Memory B cell (primary cell): ENCODE results near the gene CASP9.
"Not testable (repeated sequence)": the region's sequence is repeated elsewhere in the genome, so short reads cannot be mapped to it uniquely, and the experiment has no call there.

Experiments
- ATAC-seq: fragments of 150-1000 bp; cut with Tn5 transposase; 2 replicates; pipeline ENCODE4 v1.10.0; 2021; ENCODE audit warnings: low read depth, mild to moderate bottlenecking, moderate library complexity
- DNase-seq, 2 donors: peaks; one replicate each; pipeline ENCODE4 v3.0.0; 2022; ENCODE audit warnings: low spot score in 2 of 2
- H3K27ac Mint-ChIP-seq: one replicate; pipeline ENCODE4 v1.8.0; 2022; ENCODE audit warnings: mild to moderate bottlenecking, moderate library complexity, mixed read lengths
- H3K27me3 Mint-ChIP-seq: one replicate; pipeline ENCODE4 v1.8.0; 2022; ENCODE audit warnings: mixed read lengths
- H3K36me3 Mint-ChIP-seq: one replicate; pipeline ENCODE4 v1.8.0; 2022; ENCODE audit warnings: mild to moderate bottlenecking, mixed read lengths
- H3K4me1 Mint-ChIP-seq: one replicate; pipeline ENCODE4 v1.8.0; 2022; ENCODE audit warnings: mixed read lengths
- H3K4me3 Mint-ChIP-seq: one replicate; pipeline ENCODE4 v1.8.0; 2022; ENCODE audit warnings: mild to moderate bottlenecking, moderate library complexity, mixed read lengths
- H3K9me3 Mint-ChIP-seq: one replicate; pipeline ENCODE4 v1.8.0; 2022; ENCODE audit warnings: mixed read lengths

Gene CASP9

GRCh38 chr1:15476927-15477326 lies 47.1 kb downstream of the CASP9 start:
- H3K27me3 Mint-ChIP-seq: peaks cover 3% of the 10 kb centered on the region
- ATAC-seq: no peak
- no peak overlapping the region for H3K4me3 Mint-ChIP-seq
- no peaks in the 10 kb centered on the region for H3K4me1 Mint-ChIP-seq
- H3K9me3 Mint-ChIP-seq: peaks cover 2% of the 10 kb centered on the region
- H3K27ac Mint-ChIP-seq: no peak overlapping the region
- no peak for DNase-seq
- H3K36me3 Mint-ChIP-seq: peaks cover 6% of the 10 kb centered on the region

- peaks cover 6% of the 10 kb centered on the region for H3K36me3 Mint-ChIP-seq
- H3K4me1 Mint-ChIP-seq: no peaks in the 10 kb centered on the region
- H3K27me3 Mint-ChIP-seq: peaks cover 3% of the 10 kb centered on the region
- no peak within 1 kb of the TSS for H3K27ac Mint-ChIP-seq
- ATAC-seq (no peak), DNase-seq (no peak)
- H3K4me3 Mint-ChIP-seq: no peak within 1 kb of the TSS
- peaks cover 2% of the 10 kb centered on the region for H3K9me3 Mint-ChIP-seq
Observed at GRCh38 chr1:15475752-15476314, 48.2 kb downstream of the CASP9 start, which contains the start of gene CELA2B. TSS of gene CELA2B (plus strand) at chr1:15476104. CDS start at chr1:15476126, 22 bp downstream.

GRCh38 chr1:15472587-15472986 lies 51.4 kb downstream of the CASP9 start:
- Mint-ChIP-seq H3K9me3 (no peaks in the 10 kb centered on the region), H3K4me3 (no peak overlapping the region), H3K27me3 (no peaks in the 10 kb centered on the region), H3K27ac (no peak overlapping the region), H3K36me3 (peaks cover 4% of the 10 kb centered on the region), H3K4me1 (no peaks in the 10 kb centered on the region)
- DNase-seq (no peak), ATAC-seq (no peak)

DNA sequence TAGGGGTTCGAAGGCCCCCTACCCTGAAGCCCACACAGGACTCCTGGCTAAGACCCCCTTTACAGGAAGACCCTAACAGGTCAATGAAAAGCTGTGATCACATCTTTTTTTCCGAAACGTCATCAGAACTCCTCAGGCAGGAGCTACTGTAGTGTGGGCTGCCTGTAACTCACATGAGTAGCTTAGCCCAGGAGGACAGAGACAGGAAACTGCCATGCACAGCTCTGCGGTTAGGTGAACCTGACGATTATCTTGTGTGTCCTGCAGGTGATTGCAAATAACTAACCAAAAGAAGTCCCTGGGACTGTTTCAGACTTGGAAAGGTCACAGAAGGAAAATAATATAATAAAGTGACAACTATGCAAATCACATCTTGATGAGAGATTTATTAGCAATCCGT lies 52.3 kb downstream of the CASP9 start:
- H3K4me1 Mint-ChIP-seq, H3K36me3 Mint-ChIP-seq: not testable (repeated sequence)

GRCh38 chr1:15471067-15471466 lies 52.9 kb downstream of the CASP9 start:
- H3K4me1 Mint-ChIP-seq, ATAC-seq, H3K4me3 Mint-ChIP-seq, H3K36me3 Mint-ChIP-seq, H3K27me3 Mint-ChIP-seq, DNase-seq, H3K9me3 Mint-ChIP-seq, H3K27ac Mint-ChIP-seq: not testable (repeated sequence)

More for the DNA sequence above, 52.3 kb downstream of the CASP9 start:
- not testable (repeated sequence) for DNase-seq, H3K4me3 Mint-ChIP-seq, H3K27me3 Mint-ChIP-seq, ATAC-seq, H3K27ac Mint-ChIP-seq, H3K9me3 Mint-ChIP-seq

- not testable (repeated sequence) for H3K27ac Mint-ChIP-seq, H3K4me1 Mint-ChIP-seq, DNase-seq, H3K36me3 Mint-ChIP-seq, H3K27me3 Mint-ChIP-seq, H3K4me3 Mint-ChIP-seq, ATAC-seq, H3K9me3 Mint-ChIP-seq
Observed at GRCh38 chr1:15469821-15470448, 54.1 kb downstream of the CASP9 start.

GRCh38 chr1:15469361-15469760 lies 54.7 kb downstream of the CASP9 start:
- Mint-ChIP-seq H3K27ac (no peak overlapping the region), H3K4me1 (no peaks in the 10 kb centered on the region), H3K4me3 (no peak overlapping the region), H3K27me3 (peaks cover 10% of the 10 kb centered on the region), H3K36me3 (peaks cover 2% of the 10 kb centered on the region), H3K9me3 (no peaks in the 10 kb centered on the region)
- DNase-seq (no peak), ATAC-seq (no peak)

- no peak overlapping the region for H3K27ac Mint-ChIP-seq
- H3K36me3 Mint-ChIP-seq: peaks cover 2% of the 10 kb centered on the region
- no peak overlapping the region for H3K4me3 Mint-ChIP-seq
- DNase-seq (no peak), ATAC-seq (no peak)
- H3K9me3 Mint-ChIP-seq: no peaks in the 10 kb centered on the region
- peaks cover 10% of the 10 kb centered on the region for H3K27me3 Mint-ChIP-seq
- no peaks in the 10 kb centered on the region for H3K4me1 Mint-ChIP-seq
Observed at GRCh38 chr1:15468145-15468544, 55.9 kb downstream of the CASP9 start.

GRCh38 chr1:15466955-15467625 lies 56.9 kb downstream of the CASP9 start:
- not testable (repeated sequence) for H3K27me3 Mint-ChIP-seq, H3K4me1 Mint-ChIP-seq, ATAC-seq, H3K27ac Mint-ChIP-seq, DNase-seq, H3K4me3 Mint-ChIP-seq, H3K9me3 Mint-ChIP-seq, H3K36me3 Mint-ChIP-seq

DNA sequence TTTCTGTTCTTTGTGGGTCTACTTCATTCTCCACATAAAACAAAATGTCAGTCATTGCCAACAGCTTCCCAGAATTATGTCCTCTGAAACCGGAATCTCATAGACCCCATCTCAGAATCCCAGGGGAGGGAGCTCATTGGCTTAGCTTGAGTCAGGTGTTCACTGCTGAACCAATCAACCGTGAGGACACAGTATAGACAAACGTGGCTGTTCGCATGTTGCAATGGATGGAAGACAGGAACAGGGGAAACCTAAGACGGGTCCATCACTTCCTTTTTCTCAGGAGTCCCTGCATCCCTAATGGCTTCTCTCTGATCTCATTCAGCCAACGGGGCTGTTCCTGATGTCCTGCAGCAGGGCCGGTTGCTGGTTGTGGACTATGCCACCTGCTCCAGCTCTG lies 58.3 kb downstream of the CASP9 start:
- no peak overlapping the region for H3K27ac Mint-ChIP-seq
- H3K4me1 Mint-ChIP-seq: no peaks in the 10 kb centered on the region
- H3K9me3 Mint-ChIP-seq: no peaks in the 10 kb centered on the region
- no peak for DNase-seq
- H3K4me3 Mint-ChIP-seq: no peak overlapping the region
- no peak for ATAC-seq
- peaks cover 2% of the 10 kb centered on the region for H3K36me3 Mint-ChIP-seq
- H3K27me3 Mint-ChIP-seq: peaks cover 10% of the 10 kb centered on the region

- not testable (repeated sequence) for H3K9me3 Mint-ChIP-seq, H3K4me1 Mint-ChIP-seq, ATAC-seq
Observed at GRCh38 chr1:15463926-15464322, 60.1 kb downstream of the CASP9 start.

GRCh38 chr1:15463064-15463800 lies 60.8 kb downstream of the CASP9 start:
- H3K27ac Mint-ChIP-seq, DNase-seq, H3K36me3 Mint-ChIP-seq, H3K9me3 Mint-ChIP-seq, H3K4me1 Mint-ChIP-seq, ATAC-seq, H3K4me3 Mint-ChIP-seq: not testable (repeated sequence)
- H3K27me3 Mint-ChIP-seq: peaks cover 12% of the 10 kb centered on the region

More at GRCh38 chr1:15463926-15464322, 60.1 kb downstream of the CASP9 start:
- peaks cover 12% of the 10 kb centered on the region for H3K27me3 Mint-ChIP-seq
- not testable (repeated sequence) for H3K4me3 Mint-ChIP-seq, DNase-seq, H3K36me3 Mint-ChIP-seq, H3K27ac Mint-ChIP-seq

GRCh38 chr1:15460708-15461095 lies 63.3 kb downstream of the CASP9 start:
- Mint-ChIP-seq H3K9me3 (no peaks in the 10 kb centered on the region), H3K36me3 (no peaks in the 10 kb centered on the region), H3K27ac (no peak overlapping the region), H3K27me3 (peaks cover 13% of the 10 kb centered on the region), H3K4me3 (no peak overlapping the region), H3K4me1 (no peaks in the 10 kb centered on the region)
- DNase-seq: no peak
- no peak for ATAC-seq
